Psoas muscle (tissue), 8 donors: ENCODE measurements around the gene VWA5B1. TPM values are rescaled to one million over a fixed set of nuclear protein-coding genes. Genes with fewer than 3 reads are reported as not detected.

Source experiments
- ATAC-seq, 4 donors: fragments of 200-7000 bp; cut with Tn5 transposase; one replicate each; pipeline ENCODE4 v1.9.1; 2020; ENCODE audit warnings: moderate library complexity in 3 of 4, mild to moderate bottlenecking in 2 of 4
- DNase-seq, 2 donors: peaks; one replicate each; pipeline ENCODE4 v3.0.0-alpha.2; 2020
- H3K27ac ChIP-seq: fragments of 200-600 bp; one replicate; pipeline ENCODE4 v1.8.0; 2022
- H3K27me3 ChIP-seq, 3 donors: fragments of 200-600 bp in 1 of 3; one replicate each; pipeline versions ENCODE4 v1.6.1 to v1.8.0; 2013 to 2022; ENCODE audit warnings: low read length in 2 of 3, mild to moderate bottlenecking in 2 of 3, moderate library complexity in 1 of 3; ENCODE audit not compliant: insufficient read depth in 3 of 3
- H3K36me3 ChIP-seq, 2 donors: fragments of 200-600 bp in 1 of 2; one replicate each; pipeline versions ENCODE4 v1.6.1 to v1.8.0; 2013 to 2022; ENCODE audit warnings: low read depth in 1 of 2, mild to moderate bottlenecking in 1 of 2, moderate library complexity in 1 of 2; ENCODE audit not compliant: insufficient read depth in 1 of 2
- H3K4me1 ChIP-seq: fragments of 200-600 bp; one replicate; pipeline ENCODE4 v1.8.0; 2022
- H3K4me3 ChIP-seq: fragments of 200-600 bp; one replicate; pipeline ENCODE4 v1.8.0; 2022; ENCODE audit warnings: mild to moderate bottlenecking
- H3K9me3 ChIP-seq: fragments of 200-600 bp; one replicate; pipeline ENCODE4 v1.8.0; 2022
- WGBS, 3 donors: extraction: QIAGEN DNeasy Blood & Tissue Kit; methylation state at CpG; one replicate each; pipeline versions ENCODE4 v1.1.6 to v1.1.7; 2013; 5-methylcytosine and 5-hydroxymethylcytosine counted together
- intact Hi-C, 2 donors: fragments of 100-400 bp; cut with DNase I; formaldehyde crosslinking; loops; one replicate each; pipeline versions ENCODE4 v1.11.0 to v1.14.2; 2022
- polyA plus RNA-seq, 3 donors: library from polyadenylated mRNA; stranded (reverse); fragments of 200-250 nt; gene quantifications; one replicate each; pipeline ENCODE4 v1.2.3, GENCODE V29; 2013
- total RNA-seq, 4 donors: library from RNA; stranded (reverse); fragmentation: NEBNext Ultra II Directional in 2 of 4; extraction: Animal tissue kit (Norgen Biotek cat#: 25700) in 2 of 4; gene quantifications; one replicate each; pipeline versions ENCODE4 v1.2.1 to v1.2.4, GENCODE V29; 2021 to 2023
- TF ChIP-seq, protein P1 (sequence below): fragments of 200-600 bp; IDR thresholded peaks from one replicate; pipeline ENCODE4 v1.8.0; 2022; ENCODE audit warnings: antibody characterized with exemption
- donor health status: healthy with polysubstance abuse.
- donor health status: DM: no; HTN: no; CAD: no; lungs with moderate emphysema.
- donor health status: Bipolar disorder and iron deficiency.
- donor health status: healthy.
- donor health status: DM: yes; HTN: yes; CAD: no.
- donor health status: DM: no; HTN: no; CAD: no.
- donor health status: DM: no; HTN: no; CAD: no.
- donor health status: DM: yes; HTN: yes; CAD: no.

VWA5B1 gene
- total and polyA plus RNA-seq, 7 donors, result under 0.01 to 0.17 (median 0.12) TPM; not detected in 4

DNA sequence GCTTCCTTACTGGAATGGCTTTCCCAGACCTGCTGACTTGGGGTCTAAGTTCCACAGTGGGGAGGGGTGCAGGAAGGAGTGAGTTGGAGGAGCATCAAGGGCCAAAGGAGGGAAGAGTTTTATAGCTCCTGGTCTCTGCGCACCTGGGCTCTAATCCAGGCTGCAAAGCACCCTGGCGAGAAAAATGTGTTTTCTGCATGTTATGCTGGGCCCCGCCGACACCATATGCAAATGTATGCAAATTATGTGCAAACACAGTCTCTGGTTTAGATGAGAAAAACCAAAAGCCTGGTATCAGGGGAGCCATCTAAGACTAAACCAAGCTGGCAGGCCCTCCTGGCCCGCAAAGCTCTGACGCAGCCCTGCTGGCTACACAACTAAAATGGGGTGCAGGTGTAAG lies 95.0 kb downstream of the VWA5B1 start:
- H3K27ac ChIP-seq, result no peak overlapping the region
- 43 to 53% (median 50%) methylated on average over 6 of the region's 6 CpGs for whole genome bisulfite sequencing, 3 donors

DNA sequence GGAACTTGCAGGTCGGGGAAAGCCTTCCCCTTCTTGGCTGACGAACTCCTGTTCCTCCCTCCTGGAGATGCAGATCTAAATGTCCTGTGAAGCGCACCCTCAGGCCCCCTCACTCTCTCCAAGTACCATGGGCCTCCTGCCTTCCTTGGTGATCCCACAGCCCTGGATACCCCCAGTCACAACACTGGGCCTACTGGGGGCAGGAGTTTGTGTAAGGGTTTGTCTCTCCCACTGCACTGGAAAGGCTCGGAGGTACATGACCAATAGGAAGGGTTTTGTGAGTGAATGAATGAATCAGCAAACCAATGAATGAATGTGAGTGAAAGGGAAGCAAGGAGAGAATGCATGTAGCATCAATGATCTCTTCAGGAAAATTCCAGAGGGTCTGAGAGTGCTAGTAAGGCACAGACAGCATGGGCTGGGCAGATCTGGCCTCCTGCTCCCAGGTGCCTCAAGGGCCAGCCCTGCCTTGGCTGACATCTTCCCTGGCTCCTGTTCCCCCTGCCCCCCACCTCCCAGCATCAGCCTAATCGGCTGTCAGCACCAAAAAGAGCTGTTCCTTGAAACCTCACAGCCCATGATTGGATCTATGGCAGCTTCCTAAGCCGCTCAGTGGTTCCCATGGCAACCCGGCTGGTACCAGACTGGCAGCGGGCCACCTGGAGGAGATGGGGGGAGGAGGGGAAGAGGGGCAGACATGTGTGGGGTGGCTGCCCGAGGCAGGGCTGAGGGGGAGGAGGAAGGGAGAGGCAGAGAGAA lies 95.8 kb downstream of the VWA5B1 start:
- Histone ChIP-seq H3K4me3 (no peak overlapping the region), H3K4me1 (no peaks in the 10 kb centered on the region), H3K27me3 (peaks cover 0 to 36% (median 9%) of the 10 kb centered on the region in 3 donors), H3K36me3 (no peaks in the 10 kb centered on the region), H3K27ac (no peak overlapping the region), H3K9me3 (no peaks in the 10 kb centered on the region)
- DNase-seq, result no peak
- TF ChIP-seq, protein P1, sequence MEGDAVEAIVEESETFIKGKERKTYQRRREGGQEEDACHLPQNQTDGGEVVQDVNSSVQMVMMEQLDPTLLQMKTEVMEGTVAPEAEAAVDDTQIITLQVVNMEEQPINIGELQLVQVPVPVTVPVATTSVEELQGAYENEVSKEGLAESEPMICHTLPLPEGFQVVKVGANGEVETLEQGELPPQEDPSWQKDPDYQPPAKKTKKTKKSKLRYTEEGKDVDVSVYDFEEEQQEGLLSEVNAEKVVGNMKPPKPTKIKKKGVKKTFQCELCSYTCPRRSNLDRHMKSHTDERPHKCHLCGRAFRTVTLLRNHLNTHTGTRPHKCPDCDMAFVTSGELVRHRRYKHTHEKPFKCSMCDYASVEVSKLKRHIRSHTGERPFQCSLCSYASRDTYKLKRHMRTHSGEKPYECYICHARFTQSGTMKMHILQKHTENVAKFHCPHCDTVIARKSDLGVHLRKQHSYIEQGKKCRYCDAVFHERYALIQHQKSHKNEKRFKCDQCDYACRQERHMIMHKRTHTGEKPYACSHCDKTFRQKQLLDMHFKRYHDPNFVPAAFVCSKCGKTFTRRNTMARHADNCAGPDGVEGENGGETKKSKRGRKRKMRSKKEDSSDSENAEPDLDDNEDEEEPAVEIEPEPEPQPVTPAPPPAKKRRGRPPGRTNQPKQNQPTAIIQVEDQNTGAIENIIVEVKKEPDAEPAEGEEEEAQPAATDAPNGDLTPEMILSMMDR, result no peak
- ATAC-seq, result no peak
- intact Hi-C loops, result no loop called here
- WGBS, 3 donors, result 41 to 44% (median 42%) methylated on average over 9 of the region's 9 CpGs

More for the DNA sequence above, 95.0 kb downstream of the VWA5B1 start:
- TF ChIP-seq, protein P1, result no peak
- no peak for DNase-seq
- intact Hi-C loops, result no loop called here
- no peak for ATAC-seq
- Histone ChIP-seq H3K9me3 (no peaks in the 10 kb centered on the region), H3K4me1 (no peaks in the 10 kb centered on the region), H3K36me3 (no peaks in the 10 kb centered on the region), H3K4me3 (no peak overlapping the region), H3K27me3 (peaks cover 0 to 36% (median 9%) of the 10 kb centered on the region in 3 donors)

DNA sequence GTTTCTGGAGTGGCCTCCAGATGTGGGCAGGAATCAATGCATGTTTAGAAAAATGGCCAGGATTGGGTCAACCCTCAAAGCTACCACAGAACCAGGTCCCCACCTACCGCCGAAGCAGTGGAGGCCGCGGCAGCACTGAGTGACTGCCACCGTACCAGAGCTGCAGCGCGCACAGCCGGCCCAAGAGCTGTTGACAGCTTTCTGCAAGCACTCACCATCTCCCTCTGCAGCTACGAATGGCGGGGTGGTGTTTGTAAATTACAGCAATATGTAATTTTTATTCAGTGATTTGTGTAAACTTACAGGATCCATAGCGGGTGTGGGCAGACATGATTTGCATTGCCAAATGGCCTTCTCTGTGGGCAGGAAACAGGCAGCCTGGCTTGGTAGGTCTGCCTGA lies 98.9 kb downstream of the VWA5B1 start:
- H3K27ac ChIP-seq, result no peak overlapping the region
- H3K27me3 ChIP-seq, result peaks cover 0 to 44% (median 9%) of the 10 kb centered on the region in 3 donors
- no peaks in the 10 kb centered on the region for H3K9me3 ChIP-seq
- no peak overlapping the region for H3K4me3 ChIP-seq
- H3K36me3 ChIP-seq, result no peaks in the 10 kb centered on the region
- TF ChIP-seq, protein P1, result no peak
- intact Hi-C loops, result no loop called here
- WGBS, 3 donors, result 78 to 86% (median 80%) methylated on average over 11 of the region's 11 CpGs
- H3K4me1 ChIP-seq, result no peaks in the 10 kb centered on the region
- DNase-seq, result no peak
- no peak for ATAC-seq

DNA sequence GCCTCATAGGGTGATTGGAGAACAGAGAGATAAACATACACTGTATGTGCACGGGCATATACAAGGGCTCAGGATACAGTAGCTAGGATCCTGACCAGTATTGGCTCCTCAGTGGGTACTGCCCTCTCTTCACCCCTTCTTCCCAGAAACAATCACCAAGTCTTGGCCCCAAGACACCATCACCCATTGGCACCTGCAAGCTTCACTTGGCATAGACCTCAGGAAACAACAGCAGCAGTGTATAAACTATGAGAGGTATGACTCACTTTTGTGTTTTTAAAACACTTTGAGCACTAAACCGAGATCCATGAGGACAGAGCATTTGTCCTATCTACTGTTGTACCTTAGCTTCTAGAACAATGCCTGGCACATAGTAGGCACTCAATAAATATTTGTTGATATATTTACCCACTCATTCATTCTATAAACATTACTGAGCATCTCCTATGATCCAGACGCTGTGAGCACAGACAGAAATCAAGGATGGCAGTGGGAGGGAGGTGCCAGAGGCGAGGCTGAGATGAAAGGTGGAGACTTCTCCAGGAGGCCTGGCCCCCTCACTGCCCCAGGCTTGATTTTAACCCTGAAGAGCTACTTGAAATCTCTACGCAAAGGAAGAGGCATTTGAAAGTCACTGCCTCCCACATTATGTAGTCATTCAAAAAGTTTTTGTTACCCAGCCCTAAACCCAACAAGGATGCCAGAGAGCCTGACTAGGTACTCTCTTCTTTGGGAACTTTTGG lies 100.1 kb downstream of the VWA5B1 start:
- peaks cover 8% of the 10 kb centered on the region for H3K9me3 ChIP-seq
- intact Hi-C loops, result no loop called here
- H3K27ac ChIP-seq, result no peak overlapping the region
- 55 to 63% (median 61%) methylated on average over 5 of the region's 5 CpGs for WGBS, 3 donors
- H3K4me1 ChIP-seq, result no peaks in the 10 kb centered on the region
- ATAC-seq (no peak), DNase-seq (no peak)
- no peak overlapping the region for H3K4me3 ChIP-seq
- peaks cover 0 to 34% (median 7%) of the 10 kb centered on the region in 3 donors for H3K27me3 ChIP-seq
- no peaks in the 10 kb centered on the region for H3K36me3 ChIP-seq
- TF ChIP-seq, protein P1, result no peak
